Breast epithelium (tissue), 4 donors: ENCODE measurements around the gene CMSS1. TPM values are rescaled to one million over a fixed set of nuclear protein-coding genes. Genes with fewer than 3 reads are reported as not detected.

Source experiments
- DNase-seq, 2 donors: peaks; one replicate each; pipeline ENCODE4 v3.0.0-alpha.2; 2019; ENCODE audit warnings: low spot score in 2 of 2
- H3K27ac ChIP-seq, 2 donors: fragments of 200-600 bp; sonication (generic) in 1 of 2; one replicate each; pipeline ENCODE4 v1.5.1; 2016 to 2019; ENCODE audit warnings: mild to moderate bottlenecking in 1 of 2
- H3K27me3 ChIP-seq, 2 donors: fragments of 200-600 bp; sonication (generic) in 1 of 2; one replicate each; pipeline versions ENCODE4 v1.5.1 to v1.6.0; 2017 to 2019; ENCODE audit warnings: control low read depth in 1 of 2, mild to moderate bottlenecking in 1 of 2
- H3K36me3 ChIP-seq: fragments of 200-600 bp; one replicate; pipeline ENCODE4 v1.5.1; 2019
- H3K4me1 ChIP-seq, 2 donors: fragments of 200-600 bp; sonication (generic); one replicate each; pipeline ENCODE4 v1.5.1; 2016 to 2019; ENCODE audit warnings: control low read depth in 1 of 2
- H3K4me3 ChIP-seq, 3 donors: fragments of 200-600 bp; sonication (generic); 1 replicate in 2 of 3; 2 replicates in 1 of 3; pipeline ENCODE4 v1.5.1; 2016 to 2019; ENCODE audit warnings: mild to moderate bottlenecking in 3 of 3, moderate library complexity in 2 of 3
- H3K9me3 ChIP-seq, 2 donors: fragments of 200-600 bp; sonication (generic) in 1 of 2; one replicate each; pipeline ENCODE4 v1.5.1; 2016 to 2019; ENCODE audit warnings: control low read depth in 1 of 2
- POLR2A ChIP-seq: fragments of 450-650 bp; IDR thresholded peaks from one replicate; pipeline ENCODE4 v1.6.1; 2016; ENCODE audit warnings: antibody characterized with exemption, mild to moderate bottlenecking, moderate library complexity
- POLR2AphosphoS5 ChIP-seq, 3 donors: sonication (generic); formaldehyde crosslinking; IDR thresholded peaks; one replicate each; pipeline ENCODE4 v1.6.1; 2017; ENCODE audit warnings: antibody characterized with exemption in 3 of 3
- intact Hi-C: fragments of 100-400 bp; cut with DNase I; formaldehyde crosslinking; loops from one replicate; pipeline ENCODE4 v1.15.1; 2023; ENCODE audit warnings: low total_unique reads
- total RNA-seq, 3 donors: library from RNA; depleted of rRNA; stranded (reverse); fragments of >200 nt; gene quantifications; one replicate each; pipeline ENCODE4 v1.1.0, GENCODE V29; 2016
- TF ChIP-seq, protein P1 (sequence below), 3 donors: fragments of 450-650 bp; IDR thresholded peaks; one replicate each; pipeline ENCODE4 v1.5.1; 2016 to 2017; ENCODE audit warnings: antibody characterized with exemption in 3 of 3, mild to moderate bottlenecking in 3 of 3, moderate library complexity in 3 of 3

Gene CMSS1
- total RNA-seq, 3 donors from 2014 or later: 15.5 to 35.4 (median 16.1) TPM

DNA sequence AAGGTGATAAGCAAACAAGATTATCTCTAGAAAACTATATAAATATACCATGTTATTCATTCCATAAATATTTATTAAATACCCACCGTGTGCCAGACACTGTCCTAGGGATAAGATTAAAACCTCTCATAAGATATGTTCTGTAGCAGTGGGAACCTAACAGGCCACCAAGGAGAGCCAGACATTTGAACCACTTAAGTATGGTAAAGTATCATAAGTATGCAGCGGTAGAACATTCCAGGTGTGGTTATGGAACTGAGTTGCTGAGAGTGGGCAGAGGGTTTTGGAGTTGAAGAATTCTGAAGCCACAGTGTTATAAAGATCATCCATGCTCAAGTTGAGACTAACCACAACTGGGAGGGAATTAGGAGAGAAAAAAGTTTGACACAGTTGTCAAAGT lies 282.0 kb downstream of the CMSS1 start:
- H3K9me3 ChIP-seq: no peaks in the 10 kb centered on the region
- H3K36me3 ChIP-seq: no peaks in the 10 kb centered on the region
- H3K4me1 ChIP-seq: no peaks in the 10 kb centered on the region
- intact Hi-C loops: loop anchor here (10.0 kb wide), 1 partner anchor 95 kb away; no protein-coding TSS in a partner anchor
- TF ChIP-seq POLR2AphosphoS5 (IDR thresholded peaks at IDR 0.05) (no peak), POLR2A (no peak)
- TF ChIP-seq, protein P1, sequence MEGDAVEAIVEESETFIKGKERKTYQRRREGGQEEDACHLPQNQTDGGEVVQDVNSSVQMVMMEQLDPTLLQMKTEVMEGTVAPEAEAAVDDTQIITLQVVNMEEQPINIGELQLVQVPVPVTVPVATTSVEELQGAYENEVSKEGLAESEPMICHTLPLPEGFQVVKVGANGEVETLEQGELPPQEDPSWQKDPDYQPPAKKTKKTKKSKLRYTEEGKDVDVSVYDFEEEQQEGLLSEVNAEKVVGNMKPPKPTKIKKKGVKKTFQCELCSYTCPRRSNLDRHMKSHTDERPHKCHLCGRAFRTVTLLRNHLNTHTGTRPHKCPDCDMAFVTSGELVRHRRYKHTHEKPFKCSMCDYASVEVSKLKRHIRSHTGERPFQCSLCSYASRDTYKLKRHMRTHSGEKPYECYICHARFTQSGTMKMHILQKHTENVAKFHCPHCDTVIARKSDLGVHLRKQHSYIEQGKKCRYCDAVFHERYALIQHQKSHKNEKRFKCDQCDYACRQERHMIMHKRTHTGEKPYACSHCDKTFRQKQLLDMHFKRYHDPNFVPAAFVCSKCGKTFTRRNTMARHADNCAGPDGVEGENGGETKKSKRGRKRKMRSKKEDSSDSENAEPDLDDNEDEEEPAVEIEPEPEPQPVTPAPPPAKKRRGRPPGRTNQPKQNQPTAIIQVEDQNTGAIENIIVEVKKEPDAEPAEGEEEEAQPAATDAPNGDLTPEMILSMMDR (IDR thresholded peaks at IDR 0.05): no peak
- no peaks in the 10 kb centered on the region for H3K27me3 ChIP-seq
- no peak overlapping the region for H3K4me3 ChIP-seq
- no peak for DNase-seq
- H3K27ac ChIP-seq: no peak overlapping the region

DNA sequence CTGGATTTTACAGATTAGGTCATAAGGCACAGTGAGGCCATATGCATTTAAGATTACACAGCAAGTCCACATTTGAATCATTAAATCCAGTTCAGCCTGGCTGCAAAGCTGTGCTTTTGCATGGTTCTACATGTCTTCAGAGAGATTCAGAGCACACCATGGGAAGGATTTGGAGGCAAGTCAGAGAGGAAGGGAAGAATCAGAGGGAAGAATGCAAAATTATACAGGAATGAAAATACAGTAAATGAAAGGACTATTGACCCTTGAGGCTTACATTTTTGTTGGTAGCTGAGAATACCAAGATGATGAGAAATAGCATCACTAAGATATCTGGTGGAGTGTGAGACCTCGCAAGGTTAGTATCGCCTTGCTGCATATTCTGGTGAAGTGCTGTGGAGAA lies 282.8 kb downstream of the CMSS1 start:
- DNase-seq: no peak
- no peaks in the 10 kb centered on the region for H3K27me3 ChIP-seq
- H3K36me3 ChIP-seq: no peaks in the 10 kb centered on the region
- intact Hi-C loops: no loop called here
- H3K4me3 ChIP-seq: no peak overlapping the region
- H3K4me1 ChIP-seq: no peaks in the 10 kb centered on the region
- no peaks in the 10 kb centered on the region for H3K9me3 ChIP-seq
- H3K27ac ChIP-seq: no peak overlapping the region
- TF ChIP-seq, protein P1 (IDR thresholded peaks at IDR 0.05): no peak
- no peak for TF ChIP-seq POLR2AphosphoS5 (IDR thresholded peaks at IDR 0.05)
- TF ChIP-seq POLR2A: no peak

DNA sequence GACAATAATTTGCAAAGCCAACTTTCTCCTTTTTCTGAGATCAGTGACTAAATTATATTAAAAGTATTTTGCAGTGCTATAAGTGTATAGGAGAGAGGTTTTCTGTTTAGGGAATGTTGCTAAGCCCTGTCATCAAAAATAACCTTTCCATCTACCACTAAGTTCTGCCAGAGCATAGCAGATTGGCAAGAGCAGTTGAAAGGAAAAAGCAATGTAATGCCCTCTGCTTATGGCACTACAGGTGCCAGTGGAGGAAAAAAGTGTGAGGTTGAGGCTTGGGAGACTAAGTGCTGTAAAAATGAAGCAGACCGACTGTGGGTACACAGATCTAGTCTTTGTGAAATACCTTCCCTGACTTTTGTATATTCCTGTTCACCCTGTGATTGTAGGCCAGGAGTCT lies 285.1 kb downstream of the CMSS1 start:
- H3K27me3 ChIP-seq: no peaks in the 10 kb centered on the region
- intact Hi-C loops: no loop called here
- no peak for TF ChIP-seq POLR2A
- TF ChIP-seq POLR2AphosphoS5 (IDR thresholded peaks at IDR 0.05): no peak
- TF ChIP-seq, protein P1 (IDR thresholded peaks at IDR 0.05): no peak
- H3K4me1 ChIP-seq: no peaks in the 10 kb centered on the region
- H3K27ac ChIP-seq: no peak overlapping the region
- no peak overlapping the region for H3K4me3 ChIP-seq
- H3K36me3 ChIP-seq: no peaks in the 10 kb centered on the region
- no peak for DNase-seq
- H3K9me3 ChIP-seq: no peaks in the 10 kb centered on the region

DNA sequence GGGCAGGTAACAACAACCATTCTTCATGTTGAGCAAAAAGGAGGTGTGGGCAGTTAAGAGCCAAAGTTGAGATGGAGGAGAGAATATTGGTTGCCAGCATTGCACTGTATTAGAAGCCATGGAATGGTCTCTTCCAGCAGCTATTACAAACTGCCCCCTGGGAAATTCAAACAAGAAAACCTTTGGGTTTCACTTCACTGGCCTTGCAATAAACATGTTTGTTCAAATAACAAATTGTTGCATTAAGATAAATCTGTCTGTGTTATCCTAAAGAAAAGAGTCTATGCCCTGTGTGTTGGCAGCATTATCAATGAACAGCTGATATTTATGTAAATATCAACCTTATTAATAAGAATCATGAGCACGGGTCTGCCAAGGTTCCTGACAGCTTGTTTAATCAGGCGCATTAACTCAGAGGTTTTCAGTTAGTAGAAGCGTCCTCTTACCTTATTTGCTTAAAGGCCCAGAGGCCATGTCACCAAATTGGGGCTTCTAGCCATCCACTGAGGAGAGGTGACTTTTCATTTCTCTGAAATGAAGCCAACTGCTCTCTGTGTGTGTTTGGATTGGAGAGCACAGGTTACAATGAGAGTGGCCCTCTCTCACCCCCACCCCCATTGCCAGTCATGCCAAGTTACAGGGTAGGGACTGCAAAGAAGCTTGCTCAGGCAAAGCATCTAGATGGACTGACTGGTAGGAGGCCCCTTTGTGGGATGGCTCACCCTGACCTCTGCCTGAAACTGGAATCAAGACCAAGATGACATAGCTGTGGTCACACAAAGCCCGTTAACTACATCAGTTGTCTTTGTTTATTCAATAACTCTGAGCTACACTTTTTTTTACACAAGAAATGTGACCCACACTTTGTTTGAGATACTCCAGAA lies 286.1 kb downstream of the CMSS1 start:
- no peaks in the 10 kb centered on the region for H3K4me1 ChIP-seq
- no peaks in the 10 kb centered on the region for H3K9me3 ChIP-seq
- no peak for TF ChIP-seq POLR2AphosphoS5 (IDR thresholded peaks at IDR 0.05)
- TF ChIP-seq, protein P1 (IDR thresholded peaks at IDR 0.05): no peak
- no peak for TF ChIP-seq POLR2A
- no peak overlapping the region for H3K27ac ChIP-seq
- DNase-seq: no peak
- H3K36me3 ChIP-seq: no peaks in the 10 kb centered on the region
- intact Hi-C loops: no loop called here
- H3K4me3 ChIP-seq: no peak overlapping the region
- no peaks in the 10 kb centered on the region for H3K27me3 ChIP-seq

DNA sequence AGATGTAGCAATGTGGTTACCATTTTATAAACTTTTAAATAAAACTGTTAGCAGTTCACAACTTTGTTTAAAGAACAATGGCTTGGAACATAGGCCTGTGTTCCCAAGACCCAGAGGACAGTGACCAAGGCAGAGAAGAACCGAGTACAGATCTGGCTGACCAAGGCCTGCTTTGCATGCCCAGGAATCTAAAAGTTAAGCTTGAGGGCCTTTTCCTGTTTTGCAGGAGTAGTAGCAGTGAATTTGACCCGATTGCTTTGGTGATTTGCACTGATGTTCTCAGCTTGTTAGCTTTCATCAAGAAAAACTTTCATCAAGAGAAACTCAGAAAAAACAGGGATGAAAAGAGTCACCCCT lies 286.8 kb downstream of the CMSS1 start:
- no peak for DNase-seq
- H3K27ac ChIP-seq: peak overlapping the region in 1 of 2 donors; percentile 10
- H3K4me1 ChIP-seq: no peaks in the 10 kb centered on the region
- H3K9me3 ChIP-seq: no peaks in the 10 kb centered on the region
- H3K4me3 ChIP-seq: no peak overlapping the region
- no peak for TF ChIP-seq POLR2A
- TF ChIP-seq, protein P1 (IDR thresholded peaks at IDR 0.05): no peak
- TF ChIP-seq POLR2AphosphoS5 (IDR thresholded peaks at IDR 0.05): no peak
- intact Hi-C loops: no loop called here
- H3K36me3 ChIP-seq: no peaks in the 10 kb centered on the region
- no peaks in the 10 kb centered on the region for H3K27me3 ChIP-seq
